Prostate gland (tissue), 2 donors: ENCODE results near the gene GPSM1.

Source experiments
- POLR2A ChIP-seq: fragments of 450-650 bp; IDR thresholded peaks from one replicate; pipeline ENCODE4 v1.6.1; 2016; ENCODE audit warnings: antibody characterized with exemption, mild to moderate bottlenecking
- POLR2AphosphoS5 ChIP-seq: sonication (generic); formaldehyde crosslinking; IDR thresholded peaks from one replicate; pipeline ENCODE4 v1.6.1; 2017; ENCODE audit warnings: antibody characterized with exemption
- TF ChIP-seq, protein P1 (sequence below), 4 experiments: fragments of 200-600 bp in 2 of 4; fragments of 450-650 bp in 2 of 4; sonication (generic) in 2 of 4; IDR thresholded peaks; 1 replicate in 3 of 4; 2 replicates in 1 of 4; pipeline ENCODE4 v1.5.1; 2016 to 2019; ENCODE audit warnings: antibody characterized with exemption in 4 of 4, mild to moderate bottlenecking in 2 of 4, moderate library complexity in 2 of 4

DNA sequence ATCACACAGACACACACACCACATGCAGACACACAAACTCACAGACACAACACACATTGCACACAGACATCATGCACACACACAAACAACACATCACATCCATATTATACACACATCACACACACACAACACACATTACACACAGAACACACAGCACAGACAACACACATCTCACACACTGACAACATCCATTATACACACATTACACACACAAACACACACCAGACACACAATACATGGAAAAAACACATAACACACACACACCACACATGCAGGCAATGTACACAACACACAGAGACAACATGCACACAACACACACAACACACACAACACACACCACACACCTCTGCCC is 18.7 kb upstream of the GPSM1 start:
- TF ChIP-seq, protein P1, sequence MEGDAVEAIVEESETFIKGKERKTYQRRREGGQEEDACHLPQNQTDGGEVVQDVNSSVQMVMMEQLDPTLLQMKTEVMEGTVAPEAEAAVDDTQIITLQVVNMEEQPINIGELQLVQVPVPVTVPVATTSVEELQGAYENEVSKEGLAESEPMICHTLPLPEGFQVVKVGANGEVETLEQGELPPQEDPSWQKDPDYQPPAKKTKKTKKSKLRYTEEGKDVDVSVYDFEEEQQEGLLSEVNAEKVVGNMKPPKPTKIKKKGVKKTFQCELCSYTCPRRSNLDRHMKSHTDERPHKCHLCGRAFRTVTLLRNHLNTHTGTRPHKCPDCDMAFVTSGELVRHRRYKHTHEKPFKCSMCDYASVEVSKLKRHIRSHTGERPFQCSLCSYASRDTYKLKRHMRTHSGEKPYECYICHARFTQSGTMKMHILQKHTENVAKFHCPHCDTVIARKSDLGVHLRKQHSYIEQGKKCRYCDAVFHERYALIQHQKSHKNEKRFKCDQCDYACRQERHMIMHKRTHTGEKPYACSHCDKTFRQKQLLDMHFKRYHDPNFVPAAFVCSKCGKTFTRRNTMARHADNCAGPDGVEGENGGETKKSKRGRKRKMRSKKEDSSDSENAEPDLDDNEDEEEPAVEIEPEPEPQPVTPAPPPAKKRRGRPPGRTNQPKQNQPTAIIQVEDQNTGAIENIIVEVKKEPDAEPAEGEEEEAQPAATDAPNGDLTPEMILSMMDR (IDR thresholded peaks at IDR 0.05): no peak
- TF ChIP-seq POLR2A: no peak
- no peak for TF ChIP-seq POLR2AphosphoS5
